T-helper 9 cell (primary cell): ENCODE measurements around the gene SLC35B4.

Source experiments
- DNase-seq: peaks from one replicate; pipeline ENCODE4 v3.0.0-alpha.2; 2020
- total RNA-seq, 2 donors: gene quantifications; one replicate each; lab custom pipeline; 2026; lab: John Stamatoyannopoulos, UW

The SLC35B4 gene, protein sequence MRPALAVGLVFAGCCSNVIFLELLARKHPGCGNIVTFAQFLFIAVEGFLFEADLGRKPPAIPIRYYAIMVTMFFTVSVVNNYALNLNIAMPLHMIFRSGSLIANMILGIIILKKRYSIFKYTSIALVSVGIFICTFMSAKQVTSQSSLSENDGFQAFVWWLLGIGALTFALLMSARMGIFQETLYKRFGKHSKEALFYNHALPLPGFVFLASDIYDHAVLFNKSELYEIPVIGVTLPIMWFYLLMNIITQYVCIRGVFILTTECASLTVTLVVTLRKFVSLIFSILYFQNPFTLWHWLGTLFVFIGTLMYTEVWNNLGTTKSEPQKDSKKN
- 14.7 to 29.5 reads per million in 2 donors for total RNA-seq

DNA sequence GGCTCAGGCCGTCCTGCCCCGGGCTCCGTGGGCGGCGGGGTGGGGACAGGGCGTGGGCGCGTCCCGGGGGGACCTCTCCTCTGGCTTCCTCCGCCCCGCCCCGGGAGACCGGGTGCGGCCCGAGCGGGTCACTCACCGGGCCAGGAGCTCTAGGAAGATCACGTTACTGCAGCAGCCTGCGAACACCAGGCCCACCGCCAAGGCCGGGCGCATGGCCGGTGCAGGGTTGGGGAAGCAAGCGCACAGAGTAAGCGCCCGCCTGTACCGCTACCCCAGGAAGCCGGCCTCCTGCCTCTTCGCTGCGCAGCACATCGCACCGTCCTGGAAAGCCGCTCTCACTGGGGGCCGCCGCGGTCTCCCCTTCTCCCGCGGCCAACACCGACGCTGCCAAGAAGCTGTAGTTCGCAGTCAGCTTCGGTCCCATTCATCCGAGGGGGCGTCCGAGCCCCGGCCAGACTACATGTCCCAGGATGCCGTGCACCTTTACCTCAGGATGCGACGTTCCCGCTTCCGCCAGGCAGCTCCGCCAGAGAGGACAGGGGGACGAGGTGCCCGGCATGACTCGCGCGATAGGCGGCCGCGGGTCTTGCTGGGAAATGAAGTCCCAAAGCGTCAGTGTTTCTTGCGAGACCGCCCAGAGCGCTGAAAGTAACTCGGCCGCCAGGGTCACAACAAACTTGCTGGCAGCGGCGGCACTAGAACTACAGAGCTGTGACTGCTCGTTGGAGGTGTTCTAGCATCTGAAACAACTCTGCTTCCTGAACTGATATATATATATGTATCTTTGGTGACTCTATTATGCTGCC is at the start of gene SLC35B4:
Gene SLC35B4 (minus strand): TSS at position 392 of the 806 bp plus-strand sequence. CDS start 179 bp downstream, at position 213.
- peak; percentile 87 for DNase-seq

DNA sequence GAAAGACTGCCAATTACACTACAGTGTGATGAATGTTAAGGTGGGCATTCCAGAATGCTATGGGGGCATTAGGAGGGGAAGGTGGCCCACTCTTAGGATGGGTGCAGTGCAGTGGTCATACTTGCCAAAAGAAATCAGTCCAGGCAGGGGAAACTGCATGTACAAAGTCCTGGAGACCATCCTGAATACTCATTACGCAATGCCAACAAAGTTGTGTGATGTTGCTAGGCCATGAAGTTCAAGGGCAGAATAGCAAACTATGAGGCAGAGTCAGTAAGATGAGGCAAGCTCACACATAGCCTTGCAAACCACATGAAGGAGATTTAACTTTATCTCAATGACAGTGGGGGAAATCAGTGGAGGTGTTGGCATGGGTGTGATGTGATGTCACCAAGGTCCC is 49.8 kb upstream of the SLC35B4 start:
- DNase-seq = no peak

DNA sequence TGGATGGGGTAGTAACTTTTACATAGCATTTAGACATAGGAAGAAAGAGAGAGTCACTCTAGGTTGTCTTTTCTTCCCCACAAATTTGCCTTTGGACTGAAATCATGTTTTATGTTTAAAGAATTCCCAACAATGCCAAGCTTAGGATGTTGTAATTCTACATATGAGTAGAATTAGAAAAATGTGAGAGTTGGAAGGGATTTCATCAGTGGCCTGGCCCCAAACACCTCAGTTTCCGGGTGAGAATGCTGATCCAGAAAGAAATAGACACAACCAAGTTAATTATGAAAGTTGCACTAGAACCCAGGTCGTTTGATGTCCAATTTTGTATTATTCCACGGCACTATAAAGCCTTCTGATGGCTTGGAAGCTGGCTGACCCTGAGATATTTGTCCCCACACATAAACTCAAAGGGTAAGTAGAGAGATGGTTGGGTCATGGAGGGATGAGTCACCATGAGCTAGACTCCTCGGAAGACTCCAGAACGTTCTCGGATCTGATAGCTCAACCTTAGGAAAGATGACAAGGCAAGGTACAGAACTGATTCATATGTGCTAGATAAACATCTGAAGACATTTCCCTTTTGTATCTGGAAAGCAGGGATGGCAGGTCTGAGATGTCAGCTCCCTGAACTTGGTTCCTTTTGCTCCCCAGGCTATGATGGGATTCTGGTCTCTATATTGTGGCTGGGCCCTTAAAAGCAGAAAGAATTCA is 48.8 kb upstream of the SLC35B4 start:
- DNase-seq = no peak

DNA sequence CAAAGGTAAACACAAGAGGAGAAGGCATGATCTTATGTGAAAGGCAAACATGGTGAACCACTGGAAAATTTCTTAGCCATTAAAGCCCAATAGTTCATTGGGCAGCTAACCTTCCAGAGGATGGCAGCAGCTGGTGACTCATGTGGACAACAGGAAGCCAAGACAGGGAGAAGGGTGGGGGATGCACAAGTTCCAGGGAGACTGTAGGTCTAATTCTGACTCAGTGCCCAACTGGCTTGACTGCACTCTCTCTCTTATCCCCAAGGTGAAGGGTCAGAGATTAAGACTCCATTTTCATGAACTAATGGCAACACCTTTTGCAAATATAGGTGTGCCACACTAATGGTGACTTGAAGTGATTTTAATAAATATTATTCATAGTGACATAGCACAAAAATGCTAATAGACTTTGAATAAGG is 47.9 kb upstream of the SLC35B4 start:
- no peak for DNase-seq

DNA sequence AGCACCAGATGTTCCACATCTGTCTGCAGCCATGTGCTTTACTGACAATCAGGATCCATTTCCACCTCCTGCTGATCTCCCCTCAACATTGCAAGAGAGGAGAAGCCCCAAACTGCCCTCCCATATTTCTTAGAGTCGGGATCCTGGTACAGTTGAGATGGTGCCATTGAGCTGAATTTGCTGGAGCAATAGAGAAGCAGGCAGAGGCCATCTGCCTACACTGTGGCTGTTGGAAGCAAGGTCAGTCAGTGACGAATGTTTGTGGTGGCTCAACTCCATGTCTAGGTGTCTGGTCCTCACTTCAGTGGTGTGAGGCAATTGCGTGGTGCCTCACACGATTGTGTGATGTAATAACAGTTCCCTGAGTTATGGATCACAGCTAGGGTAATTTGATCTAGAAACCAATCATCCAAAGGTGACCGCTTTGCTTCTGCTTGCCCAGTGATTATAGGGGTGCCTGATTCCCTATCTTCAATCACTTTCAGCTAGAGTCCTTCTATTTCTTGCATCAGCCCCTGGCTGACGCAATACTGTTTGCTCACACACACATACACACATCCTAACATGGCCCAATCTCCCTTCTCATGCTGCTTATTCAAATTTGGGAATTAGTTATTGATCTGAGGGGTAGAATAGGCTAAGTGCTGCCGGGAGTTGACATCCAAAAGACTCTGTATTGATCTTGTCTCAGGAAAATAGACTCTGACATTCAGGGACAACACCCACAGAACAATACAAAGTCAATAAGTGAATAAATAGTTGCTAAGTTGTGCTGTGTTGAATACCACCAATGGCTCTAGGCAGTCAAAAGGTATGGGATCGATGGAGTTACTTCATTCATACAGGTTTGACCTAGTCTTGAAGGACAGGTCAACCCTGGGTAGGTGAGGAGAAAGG is 46.1 kb upstream of the SLC35B4 start:
- DNase-seq = no peak

DNA sequence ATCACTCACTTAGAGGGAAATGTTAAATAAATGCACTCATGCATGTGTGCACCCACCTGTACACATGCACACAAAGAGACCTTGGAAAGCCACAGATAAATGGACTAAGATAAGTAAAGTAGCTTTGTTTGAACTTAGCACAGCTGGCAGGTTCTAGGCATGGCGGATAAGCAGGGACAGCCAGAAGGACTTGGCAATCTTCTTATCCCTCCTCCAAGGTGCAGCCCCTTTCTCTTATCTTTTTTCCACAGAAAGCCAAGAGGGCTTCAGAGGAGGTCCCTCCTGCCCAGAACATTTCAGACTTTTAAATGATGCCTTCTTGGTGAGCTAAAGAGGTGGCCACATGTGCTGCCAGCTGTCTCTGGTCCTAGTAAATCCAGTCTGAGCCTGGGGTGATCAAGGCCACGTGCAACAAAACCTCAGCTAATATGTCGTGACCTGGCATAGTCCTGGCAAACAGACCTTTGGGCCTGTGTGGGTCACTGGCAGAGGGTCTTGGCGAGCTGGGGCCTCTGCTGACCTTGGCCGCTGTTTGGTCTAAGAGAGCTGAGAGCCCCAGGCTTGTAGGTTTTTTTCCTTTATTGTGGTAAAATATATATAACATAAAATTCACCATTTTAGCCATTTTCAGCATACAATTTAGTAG is 43.2 kb upstream of the SLC35B4 start:
- DNase-seq = no peak

DNA sequence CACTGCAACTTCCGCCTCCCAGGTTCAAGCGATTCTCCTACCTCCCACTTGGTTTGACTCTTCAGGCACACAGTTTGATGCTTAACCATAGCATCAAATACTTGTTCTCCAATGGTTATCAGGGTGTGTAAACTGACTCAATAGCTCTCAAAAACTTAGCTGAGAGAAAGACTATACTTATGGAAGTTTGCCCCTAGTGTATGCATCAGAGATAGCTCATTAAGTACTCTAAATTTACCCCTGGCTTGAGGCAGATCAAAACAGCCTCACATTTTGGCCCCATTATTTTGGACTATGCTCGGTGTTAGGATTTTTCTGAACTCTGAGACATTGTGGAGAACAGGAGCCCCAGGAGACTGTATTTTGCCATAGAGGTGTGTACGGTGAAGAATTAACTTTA is 40.8 kb upstream of the SLC35B4 start:
- no peak for DNase-seq

DNA sequence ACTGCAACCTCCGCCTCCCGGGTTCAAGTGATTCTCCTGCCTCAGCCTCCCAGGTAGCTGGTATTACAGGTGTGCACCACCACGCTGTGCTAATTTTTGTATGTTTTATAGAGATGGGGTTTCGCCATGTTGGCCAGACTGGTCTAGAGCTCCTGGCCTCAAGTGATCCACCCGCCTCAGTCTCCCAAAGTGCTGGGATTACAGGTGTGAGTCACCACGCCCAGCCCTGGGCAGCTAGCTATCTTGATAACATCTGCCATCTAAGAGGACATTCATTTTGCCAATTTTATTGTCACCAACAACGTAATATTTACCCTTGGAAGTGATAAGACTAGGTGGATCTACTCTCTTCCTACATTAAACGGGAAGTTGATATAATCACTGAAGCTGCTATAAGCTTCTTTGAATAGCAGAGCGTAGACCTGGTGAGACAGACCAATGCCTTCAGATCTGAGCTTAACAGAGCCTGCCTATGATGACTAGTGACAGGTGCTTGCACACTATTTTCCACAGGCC is 39.7 kb upstream of the SLC35B4 start:
- no peak for DNase-seq

DNA sequence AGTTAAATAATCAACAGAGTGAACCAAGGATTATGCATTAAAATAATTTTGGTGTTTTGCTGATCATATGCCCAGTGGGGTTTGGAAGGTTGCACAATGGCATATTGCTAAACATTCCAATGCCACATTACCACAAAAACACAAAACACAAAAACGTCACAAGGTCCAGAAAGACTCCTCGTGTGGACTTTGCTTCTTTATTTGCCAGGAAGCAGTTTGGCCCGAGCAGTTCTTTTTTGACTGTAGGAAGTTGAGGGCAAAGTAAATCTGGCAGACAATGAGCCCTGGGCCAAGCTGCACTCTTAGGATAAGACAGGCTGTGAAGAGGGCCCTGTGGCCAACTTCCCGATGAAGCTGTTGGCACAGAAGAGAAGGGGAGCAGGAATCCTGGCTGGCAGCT is 39.2 kb upstream of the SLC35B4 start:
- no peak for DNase-seq

DNA sequence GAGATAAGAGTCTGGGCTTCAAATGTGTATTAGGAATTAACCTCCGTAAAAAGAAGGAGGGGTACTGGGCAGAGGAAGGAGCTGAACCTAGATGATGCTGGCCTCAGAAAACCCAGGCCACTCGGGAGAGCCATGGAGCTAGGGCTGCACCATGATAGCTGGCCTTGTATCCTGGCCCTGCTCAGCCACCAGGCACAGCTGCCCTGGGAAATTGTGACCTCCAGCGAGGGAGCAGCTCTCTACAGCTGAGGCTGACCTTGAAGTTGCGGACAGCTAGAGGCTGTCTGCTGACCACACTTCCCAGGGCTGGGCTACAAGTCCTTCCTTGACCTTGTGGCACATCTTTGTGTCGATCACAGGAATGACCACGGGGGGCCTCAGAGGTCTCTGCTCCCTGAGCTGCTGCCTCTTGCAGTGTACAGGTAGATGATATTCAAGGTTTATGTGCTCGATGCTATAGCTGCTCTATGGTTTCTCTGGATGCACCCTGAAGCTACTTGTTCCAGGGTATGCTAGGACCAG is 38.3 kb upstream of the SLC35B4 start:
- no peak for DNase-seq

DNA sequence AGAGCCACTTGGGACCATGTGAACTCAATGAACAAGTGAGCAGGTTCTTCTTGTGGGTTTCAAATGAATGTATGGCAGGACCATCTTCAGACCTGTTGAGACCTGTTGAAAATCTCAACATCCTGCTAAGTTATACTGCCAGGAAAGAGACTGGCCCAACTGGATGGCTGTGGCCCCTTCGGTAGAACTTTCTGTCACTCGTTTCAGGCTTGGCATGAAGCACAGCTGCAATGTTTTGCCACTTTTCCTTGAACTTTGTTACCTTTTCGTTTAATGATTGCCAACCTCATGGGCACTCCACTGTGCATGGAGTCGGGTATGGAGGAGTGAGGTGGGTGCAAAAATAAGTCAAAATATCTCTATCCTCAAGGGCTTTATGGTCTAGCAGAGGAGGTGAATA is 36.7 kb upstream of the SLC35B4 start:
- DNase-seq = no peak

DNA sequence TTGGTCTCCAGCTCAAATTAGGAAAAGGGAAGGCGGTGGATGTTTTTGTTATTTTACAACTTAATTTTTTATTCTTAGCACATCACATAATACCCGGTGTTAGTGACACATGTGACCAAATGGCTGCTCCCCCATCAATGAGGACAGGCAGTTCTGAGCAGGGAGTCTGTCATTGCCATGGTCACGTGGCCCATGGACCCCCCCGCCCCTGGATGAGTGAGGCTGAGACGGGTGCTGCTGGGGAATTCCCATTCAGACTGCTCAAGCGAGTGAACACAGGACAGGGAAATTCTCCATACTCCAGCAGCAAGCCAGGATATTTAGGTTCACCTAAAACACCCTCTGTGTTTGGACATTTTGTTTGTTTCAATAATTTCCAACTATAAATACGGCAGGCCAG is 34.7 kb upstream of the SLC35B4 start:
- no peak for DNase-seq

DNA sequence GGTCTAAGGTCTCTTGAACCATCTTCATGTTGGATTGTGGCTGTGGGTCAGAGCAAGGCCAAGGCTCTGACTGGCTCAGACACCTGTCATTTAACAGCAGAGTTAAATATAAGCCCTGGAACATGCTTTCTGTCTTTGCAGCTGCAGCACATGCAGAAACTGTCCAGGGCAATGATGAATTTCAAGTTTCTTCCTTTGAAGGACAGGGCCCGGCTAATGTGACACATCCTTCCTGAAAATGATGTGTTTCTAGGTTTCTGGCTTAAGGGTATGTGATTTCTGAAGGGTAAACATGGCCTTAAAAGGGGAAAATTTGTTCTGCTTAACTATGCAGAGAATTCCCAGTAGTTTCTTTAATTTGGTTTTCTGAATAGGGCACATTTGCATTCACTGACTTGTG is 34.0 kb upstream of the SLC35B4 start:
- DNase-seq = no peak

DNA sequence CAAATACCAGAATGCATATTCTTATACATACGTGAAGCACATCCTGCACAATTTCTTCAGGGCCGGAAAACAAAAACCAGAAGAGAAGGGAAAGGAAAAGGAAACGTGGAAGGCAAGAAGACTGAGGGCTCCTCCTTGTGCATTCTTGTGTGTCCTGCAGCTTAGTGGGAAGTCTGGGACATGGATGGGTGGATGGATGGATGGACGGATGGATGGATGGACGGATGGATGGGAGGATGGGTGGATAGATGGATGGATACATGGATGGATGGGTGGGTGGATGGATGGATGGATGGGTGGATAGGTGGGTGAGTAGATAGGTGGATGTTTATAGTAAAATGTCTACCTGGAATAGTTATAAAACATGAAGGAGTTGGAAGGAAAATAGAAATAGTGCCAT is 30.8 kb upstream of the SLC35B4 start:
- DNase-seq = no peak

DNA sequence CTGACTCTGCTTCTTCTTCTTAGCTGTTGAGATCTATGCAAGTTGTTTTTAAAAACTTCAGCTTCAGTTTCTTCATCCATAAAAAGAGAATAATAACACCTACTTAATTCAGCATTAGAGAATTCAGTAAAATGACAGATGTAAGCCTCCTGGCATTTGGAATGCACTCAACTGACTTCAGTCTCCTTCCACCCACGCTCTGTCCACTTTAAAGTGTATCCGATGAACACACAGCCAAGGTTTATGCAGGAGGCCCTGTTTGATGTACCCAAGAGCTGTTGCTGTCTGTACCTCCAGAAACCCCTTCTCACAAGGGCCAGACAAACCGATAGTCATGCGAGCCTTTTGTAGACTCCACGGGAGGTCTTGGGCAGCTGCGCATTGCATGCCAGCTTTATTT is 27.1 kb upstream of the SLC35B4 start:
- no peak for DNase-seq

DNA sequence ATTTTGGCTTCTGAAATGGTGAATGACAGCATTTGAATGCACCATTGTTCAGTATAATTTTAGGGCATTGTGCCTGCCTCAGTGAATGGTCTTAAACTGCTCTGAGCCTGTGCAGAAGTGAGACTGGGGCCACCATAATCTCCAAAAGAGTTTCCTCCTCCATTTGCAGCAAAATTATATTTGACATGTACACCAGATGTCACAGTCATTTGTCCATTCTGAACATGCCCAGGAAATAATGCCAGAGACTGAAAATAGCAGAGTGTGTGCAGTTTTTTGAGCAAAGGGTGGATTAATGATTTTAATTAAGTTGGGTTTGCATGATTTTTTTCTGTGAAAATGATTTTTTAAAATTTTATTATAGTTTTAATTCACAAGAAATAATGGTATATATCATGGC is 26.4 kb upstream of the SLC35B4 start:
- no peak for DNase-seq

DNA sequence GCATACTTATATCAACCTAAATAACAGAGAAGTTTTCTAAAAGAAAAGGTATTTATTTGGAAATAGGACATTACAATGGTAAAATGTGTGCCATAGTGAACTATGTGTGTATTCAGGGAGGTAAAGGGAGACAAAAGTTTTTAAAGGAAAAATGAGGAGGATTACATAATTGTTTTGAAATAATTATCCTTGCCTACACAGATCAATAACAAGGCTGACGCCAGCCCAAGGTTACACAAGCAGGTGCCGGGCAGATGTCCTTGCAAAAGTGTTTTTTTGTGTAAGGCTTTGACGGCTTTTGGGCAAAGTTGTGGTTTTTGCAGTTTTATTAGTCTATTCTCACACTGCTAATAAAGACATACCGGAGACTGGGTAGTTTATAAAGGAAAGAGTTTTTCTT is 22.7 kb upstream of the SLC35B4 start:
- DNase-seq = no peak

DNA sequence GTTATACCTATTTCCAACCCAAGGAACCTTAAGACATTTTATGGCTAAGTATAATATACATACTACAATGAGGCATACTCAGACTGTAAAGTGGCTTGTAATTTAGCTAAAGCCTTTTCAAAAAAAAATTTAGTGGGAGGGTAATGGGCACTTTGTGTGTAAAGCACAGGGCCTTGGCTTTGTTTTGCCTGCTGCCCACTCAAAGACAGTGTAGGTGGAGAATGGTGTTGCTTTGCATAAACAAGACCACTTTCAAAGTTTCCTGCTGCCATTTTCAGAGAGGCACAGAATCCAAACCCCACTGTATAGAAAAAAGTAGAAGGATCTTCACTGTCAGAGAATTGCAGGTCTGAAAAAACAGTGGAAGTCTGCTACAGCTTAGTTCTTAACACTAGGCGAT is 21.2 kb upstream of the SLC35B4 start:
- DNase-seq = no peak

DNA sequence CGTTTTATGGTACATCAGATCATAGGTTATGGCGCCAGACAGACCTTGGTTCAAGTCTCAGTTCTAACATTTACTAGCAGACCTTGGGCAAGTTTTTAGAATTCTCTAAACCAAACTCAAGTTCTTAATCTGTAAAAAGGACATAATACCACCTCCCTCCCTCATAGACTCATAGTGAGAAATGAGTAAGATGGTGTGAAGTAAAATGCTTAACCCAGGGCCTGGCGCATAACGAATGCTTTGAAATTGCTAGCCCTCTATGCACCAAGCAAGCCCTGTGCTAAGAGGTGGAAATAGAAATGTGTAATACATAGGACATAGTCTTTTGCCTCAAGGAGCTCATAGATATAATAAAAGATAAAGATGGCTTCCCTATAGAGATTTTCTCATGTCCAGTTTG is 17.7 kb upstream of the SLC35B4 start:
- no peak for DNase-seq

DNA sequence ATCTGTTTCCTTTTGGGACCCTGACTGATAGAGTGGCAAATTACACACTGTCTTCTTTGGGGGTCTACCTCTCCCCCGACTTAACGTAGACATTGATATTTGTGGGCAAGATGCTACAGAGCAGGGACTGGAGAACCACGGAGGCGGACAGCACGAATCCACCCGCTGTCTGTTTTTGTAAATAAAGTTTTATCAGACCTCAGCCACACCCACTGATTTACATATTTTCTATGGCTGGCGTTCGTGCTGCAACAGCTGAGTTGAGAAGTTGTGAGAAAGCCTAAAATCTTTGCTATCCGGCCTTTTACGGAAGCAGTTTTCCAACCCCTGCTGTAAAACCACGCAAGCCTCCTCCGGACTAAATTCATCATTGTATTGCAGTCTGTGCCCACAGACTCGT is 17.2 kb upstream of the SLC35B4 start:
- no peak for DNase-seq

DNA sequence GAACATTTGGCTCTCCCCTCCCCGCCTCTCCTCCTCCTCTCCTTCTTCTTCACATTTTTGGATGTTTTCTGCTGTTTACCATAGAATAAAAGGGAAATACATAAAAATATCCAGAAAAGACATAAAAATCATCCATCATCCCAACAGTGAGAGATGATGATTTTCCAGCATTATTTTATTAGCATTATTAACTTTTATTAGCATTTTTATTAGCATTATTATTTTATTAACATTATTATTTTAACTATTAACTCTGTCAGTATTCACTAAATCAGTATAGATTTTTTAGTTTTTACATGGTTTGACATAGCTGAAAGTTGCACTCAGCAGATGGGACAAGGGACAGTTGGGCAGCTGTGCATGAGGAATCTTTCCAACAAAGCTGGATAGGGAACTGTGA is 16.2 kb upstream of the SLC35B4 start:
- DNase-seq = no peak

DNA sequence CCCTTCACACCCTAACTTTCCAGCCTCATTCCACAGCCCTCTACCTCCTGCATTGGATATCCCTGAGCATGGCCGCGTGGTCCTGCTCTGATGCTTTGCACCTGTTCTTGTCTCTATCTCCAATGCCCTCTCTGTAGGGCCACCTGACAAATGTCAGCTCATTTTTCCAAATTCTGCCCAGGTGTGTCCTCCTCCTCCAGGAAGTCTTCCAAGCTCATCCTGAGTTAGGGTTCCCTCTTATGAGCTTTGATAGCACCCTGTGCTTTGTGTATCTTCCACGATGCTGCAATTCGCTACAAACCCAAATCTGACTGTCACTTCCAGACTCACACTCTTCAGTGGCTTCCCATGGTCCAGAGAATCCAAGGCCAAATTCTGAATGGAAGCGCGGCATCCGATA is 14.7 kb upstream of the SLC35B4 start:
- no peak for DNase-seq
